ENCODE measurements around the gene SLC66A1. TPM values are rescaled to one million over a fixed set of nuclear protein-coding genes. Genes with fewer than 3 reads are reported as not detected.

The SLC66A1 gene
- total RNA-seq, 1 experiment from 2014 or later, result 11.6 TPM

DNA sequence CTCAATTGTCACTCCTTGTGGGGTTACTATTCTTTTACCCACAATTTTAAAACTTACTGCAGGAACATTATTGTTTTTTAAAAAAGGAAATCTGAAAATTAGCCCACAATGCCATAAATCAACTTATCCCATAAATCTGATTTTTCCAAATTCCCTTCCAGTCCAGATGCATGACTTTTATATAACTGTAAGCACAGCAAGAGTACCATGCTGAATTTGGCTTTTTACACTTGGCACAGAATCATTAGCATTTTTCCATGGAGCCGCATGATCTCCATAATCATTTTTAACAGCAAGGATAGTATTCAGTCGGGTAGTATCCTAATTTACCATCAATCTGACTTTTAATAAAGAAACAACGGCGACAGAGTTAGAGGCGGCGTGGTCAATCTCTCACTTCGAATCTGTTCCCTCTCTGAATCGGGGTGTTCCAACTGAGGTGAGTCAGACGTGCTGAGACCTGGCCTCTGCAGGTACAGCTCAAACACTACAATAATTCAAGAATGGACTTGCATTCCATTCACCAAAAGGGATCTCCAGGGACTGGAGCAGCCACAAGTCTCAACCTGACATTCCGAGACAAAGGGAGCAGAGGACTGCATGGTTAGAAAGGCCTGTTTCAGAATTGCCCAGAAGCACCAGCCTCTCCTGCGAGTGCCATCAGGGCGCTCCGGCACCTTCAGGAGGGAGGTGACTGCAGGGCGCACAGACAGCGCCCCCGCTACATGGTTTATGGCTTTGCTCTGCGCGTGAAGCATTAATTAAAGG, 48.9 kb downstream of the SLC66A1 start:
- Histone ChIP-seq H3K9me2 (replicated peaks; ENCODE audit: insufficient read depth, low read length) (no peaks in the 10 kb centered on the region), H3K27me3 (ENCODE audit: low read length) (no peaks in the 10 kb centered on the region), H3K4me3 (ENCODE audit: low read length) (no peak overlapping the region), H3K27ac (ENCODE audit: low read length) (no peak overlapping the region), H4K20me1 (ENCODE audit: insufficient read depth, low read depth, low read length) (peaks cover 9% of the 10 kb centered on the region; the same call in 1 of the 2 replicates), H3K9ac (ENCODE audit: low read length) (no peak overlapping the region), H3K9me3 (ENCODE audit: low read length) (no peaks in the 10 kb centered on the region), H3K4me1 (ENCODE audit: low read length) (no peaks in the 10 kb centered on the region), H3K36me3 (ENCODE audit: insufficient read depth, low read length) (no peaks in the 10 kb centered on the region), H2AFZ (ENCODE audit: low read length) (no peak overlapping the region), H3K4me2 (ENCODE audit: low read depth, low read length, poor library complexity, severe bottlenecking) (no peak overlapping the region), H3K79me2 (ENCODE audit: low read length) (peaks cover 46% of the 10 kb centered on the region)
- no peak for DNase-seq

DNA sequence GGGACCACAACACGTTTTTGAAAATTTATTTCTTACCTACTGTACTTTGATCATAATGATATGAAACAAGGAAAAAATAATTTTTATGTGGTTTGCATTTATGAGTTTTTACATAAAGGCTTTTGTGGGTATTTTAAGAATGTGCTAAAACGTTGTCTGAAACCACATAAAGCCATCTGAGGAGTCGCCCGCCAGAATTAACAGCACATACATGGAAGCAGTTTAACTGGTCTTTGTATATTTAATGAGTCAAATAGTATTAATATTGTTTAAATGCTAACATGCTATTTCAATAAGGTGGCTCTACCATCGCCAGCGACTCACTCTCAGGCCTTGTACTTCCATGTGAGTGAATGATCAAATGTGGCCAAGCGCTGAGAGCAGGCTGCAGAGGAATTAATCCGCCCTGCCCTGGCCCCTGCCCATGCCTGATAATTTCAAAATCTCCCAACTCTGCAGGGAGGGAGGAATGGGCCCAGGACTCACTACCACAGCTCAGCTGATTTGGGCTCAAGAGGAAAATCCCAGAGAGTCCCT, 49.6 kb downstream of the SLC66A1 start:
- peaks cover 48% of the 10 kb centered on the region for H3K79me2 ChIP-seq (ENCODE audit: low read length)
- H4K20me1 ChIP-seq (ENCODE audit: insufficient read depth, low read depth, low read length), result peaks cover 9% of the 10 kb centered on the region; the same call in 1 of the 2 replicates
- H3K27me3 ChIP-seq (ENCODE audit: low read length), result no peaks in the 10 kb centered on the region
- no peak overlapping the region for H2AFZ ChIP-seq (ENCODE audit: low read length)
- no peak for DNase-seq
- H3K9me2 ChIP-seq (replicated peaks; ENCODE audit: insufficient read depth, low read length), result no peaks in the 10 kb centered on the region
- H3K27ac ChIP-seq (ENCODE audit: low read length), result no peak overlapping the region
- no peaks in the 10 kb centered on the region for H3K9me3 ChIP-seq (ENCODE audit: low read length)
- H3K36me3 ChIP-seq (ENCODE audit: insufficient read depth, low read length), result no peaks in the 10 kb centered on the region
- no peak overlapping the region for H3K4me3 ChIP-seq (ENCODE audit: low read length)
- no peaks in the 10 kb centered on the region for H3K4me1 ChIP-seq (ENCODE audit: low read length)
- H3K4me2 ChIP-seq (ENCODE audit: low read depth, low read length, poor library complexity, severe bottlenecking), result no peak overlapping the region
- no peak overlapping the region for H3K9ac ChIP-seq (ENCODE audit: low read length)

DNA sequence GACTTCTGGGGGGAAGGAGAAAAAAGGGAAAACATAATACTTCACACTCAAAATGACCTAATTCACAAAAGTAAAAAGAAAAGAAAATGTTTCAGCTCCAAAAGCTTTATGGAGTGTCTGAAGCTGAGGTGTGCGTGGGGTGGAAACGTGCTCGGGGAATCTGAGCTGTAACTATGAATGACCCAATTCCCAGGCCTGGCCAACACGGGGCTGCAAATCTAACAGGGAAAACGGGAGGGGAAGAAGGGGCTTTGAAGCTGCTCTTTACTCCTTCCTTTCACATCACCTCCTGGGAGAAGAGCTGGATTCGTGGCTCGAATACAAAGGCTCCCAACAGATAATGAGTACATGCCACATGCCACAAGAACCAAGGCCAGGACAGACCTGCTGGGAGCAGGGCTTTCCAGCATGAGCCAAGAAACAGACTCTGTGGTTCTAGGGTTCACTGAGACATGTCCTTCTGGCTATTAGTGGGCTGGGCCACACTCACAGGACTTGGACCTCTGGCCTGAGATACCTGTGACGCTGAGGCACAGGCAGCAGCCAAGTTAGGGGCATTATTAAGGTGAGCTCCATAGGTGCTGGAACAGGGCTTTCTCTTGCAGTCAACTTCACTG, 51.5 kb downstream of the SLC66A1 start:
- H3K36me3 ChIP-seq (ENCODE audit: insufficient read depth, low read length), result no peaks in the 10 kb centered on the region
- H3K4me2 ChIP-seq (ENCODE audit: low read depth, low read length, poor library complexity, severe bottlenecking), result no peak overlapping the region
- H3K79me2 ChIP-seq (ENCODE audit: low read length), result peaks cover 52% of the 10 kb centered on the region
- no peaks in the 10 kb centered on the region for H3K4me1 ChIP-seq (ENCODE audit: low read length)
- no peaks in the 10 kb centered on the region for H3K27me3 ChIP-seq (ENCODE audit: low read length)
- H3K4me3 ChIP-seq (ENCODE audit: low read length), result no peak overlapping the region
- peaks cover 6% of the 10 kb centered on the region; the same call in 1 of the 2 replicates for H4K20me1 ChIP-seq (ENCODE audit: insufficient read depth, low read depth, low read length)
- no peaks in the 10 kb centered on the region for H3K9me3 ChIP-seq (ENCODE audit: low read length)
- DNase-seq, result no peak
- H2AFZ ChIP-seq (ENCODE audit: low read length), result no peak overlapping the region
- H3K9ac ChIP-seq (ENCODE audit: low read length), result no peak overlapping the region
- no peaks in the 10 kb centered on the region for H3K9me2 ChIP-seq (replicated peaks; ENCODE audit: insufficient read depth, low read length)
- no peak overlapping the region for H3K27ac ChIP-seq (ENCODE audit: low read length)

DNA sequence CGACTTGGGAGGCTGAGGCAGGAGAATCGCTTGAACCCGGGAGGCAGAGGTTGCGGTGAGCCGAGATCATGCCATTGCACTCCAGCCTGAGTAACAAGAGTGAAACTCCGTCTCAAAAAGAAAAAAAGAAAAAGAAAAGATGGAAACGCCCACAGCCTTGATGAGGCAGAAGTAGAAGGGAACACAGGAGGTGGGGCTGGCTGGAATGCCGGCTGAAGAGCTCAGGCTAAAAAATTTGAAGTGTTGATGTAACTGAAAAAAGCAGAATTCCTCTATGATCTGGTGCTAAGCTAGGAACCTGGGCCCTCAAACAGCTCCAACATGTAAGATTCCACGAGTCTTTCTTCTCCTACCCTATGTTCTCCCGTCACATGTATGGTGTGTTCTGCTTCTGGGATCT, 53.6 kb downstream of the SLC66A1 start:
- Histone ChIP-seq H3K79me2 (ENCODE audit: low read length) (peaks cover 61% of the 10 kb centered on the region), H2AFZ (ENCODE audit: low read length) (no peak overlapping the region), H3K9me2 (replicated peaks; ENCODE audit: insufficient read depth, low read length) (no peaks in the 10 kb centered on the region), H3K27ac (ENCODE audit: low read length) (no peak overlapping the region), H4K20me1 (ENCODE audit: insufficient read depth, low read depth, low read length) (peaks cover 4% of the 10 kb centered on the region; the same call in 1 of the 2 replicates), H3K9me3 (ENCODE audit: low read length) (no peaks in the 10 kb centered on the region), H3K4me3 (ENCODE audit: low read length) (no peak overlapping the region), H3K4me1 (ENCODE audit: low read length) (no peaks in the 10 kb centered on the region), H3K4me2 (ENCODE audit: low read depth, low read length, poor library complexity, severe bottlenecking) (no peak overlapping the region), H3K9ac (ENCODE audit: low read length) (no peak overlapping the region), H3K27me3 (ENCODE audit: low read length) (no peaks in the 10 kb centered on the region), H3K36me3 (ENCODE audit: insufficient read depth, low read length) (no peaks in the 10 kb centered on the region)
- DNase-seq, result no peak

DNA sequence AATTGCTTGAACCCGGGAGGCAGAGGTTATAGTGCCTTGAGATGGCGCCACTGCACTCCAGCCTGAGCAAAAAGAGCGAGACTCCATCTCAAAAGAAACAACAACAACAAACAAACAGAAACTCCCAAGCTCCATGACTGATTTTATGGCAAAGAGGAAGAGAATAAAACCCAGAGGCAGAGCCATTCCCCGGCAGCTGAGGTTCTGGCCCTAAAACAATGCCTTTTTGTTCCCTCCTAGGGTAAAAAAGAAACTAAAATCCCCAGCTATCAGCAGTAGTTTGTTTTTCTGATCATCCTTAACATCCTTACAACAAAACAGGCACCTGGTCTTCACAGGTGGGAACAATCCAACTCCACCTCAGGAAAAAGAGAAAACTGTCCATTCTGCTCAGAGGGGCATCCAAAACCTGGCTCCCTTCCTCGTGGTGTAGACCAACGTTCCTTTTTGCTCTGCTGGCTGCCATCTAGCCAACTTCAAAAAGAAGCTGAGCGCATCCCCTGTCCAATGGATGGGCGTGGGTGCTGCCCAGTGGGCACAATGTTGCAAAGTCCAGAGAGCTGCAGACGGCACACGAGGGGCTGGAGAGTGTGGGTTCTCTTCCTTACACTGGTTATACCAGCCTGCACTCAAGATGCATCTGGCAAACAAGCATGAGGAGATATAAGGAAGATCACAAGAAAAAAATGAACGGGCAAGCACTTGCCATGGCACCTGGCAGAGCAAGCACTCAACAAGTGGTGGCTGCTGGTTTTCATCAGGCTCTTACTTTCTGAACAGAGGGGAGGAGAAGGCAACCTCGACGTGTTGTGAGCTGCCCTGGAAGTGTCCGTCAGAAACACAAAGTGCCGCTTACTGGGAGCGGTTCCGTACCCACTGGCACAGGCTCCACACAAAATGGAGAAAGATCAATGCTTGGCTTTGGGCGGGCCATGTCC, 54.7 kb downstream of the SLC66A1 start:
- peaks cover 4% of the 10 kb centered on the region; the same call in 1 of the 2 replicates for H4K20me1 ChIP-seq (ENCODE audit: insufficient read depth, low read depth, low read length)
- no peak overlapping the region for H2AFZ ChIP-seq (ENCODE audit: low read length)
- H3K9me2 ChIP-seq (replicated peaks; ENCODE audit: insufficient read depth, low read length), result no peaks in the 10 kb centered on the region
- no peak overlapping the region for H3K27ac ChIP-seq (ENCODE audit: low read length)
- no peak overlapping the region for H3K9ac ChIP-seq (ENCODE audit: low read length)
- H3K79me2 ChIP-seq (ENCODE audit: low read length), result peaks cover 57% of the 10 kb centered on the region
- H3K4me3 ChIP-seq (ENCODE audit: low read length), result no peak overlapping the region
- no peaks in the 10 kb centered on the region for H3K27me3 ChIP-seq (ENCODE audit: low read length)
- no peak for DNase-seq
- H3K9me3 ChIP-seq (ENCODE audit: low read length), result no peaks in the 10 kb centered on the region
- no peaks in the 10 kb centered on the region for H3K36me3 ChIP-seq (ENCODE audit: insufficient read depth, low read length)
- H3K4me1 ChIP-seq (ENCODE audit: low read length), result no peaks in the 10 kb centered on the region
- H3K4me2 ChIP-seq (ENCODE audit: low read depth, low read length, poor library complexity, severe bottlenecking), result no peak overlapping the region

DNA sequence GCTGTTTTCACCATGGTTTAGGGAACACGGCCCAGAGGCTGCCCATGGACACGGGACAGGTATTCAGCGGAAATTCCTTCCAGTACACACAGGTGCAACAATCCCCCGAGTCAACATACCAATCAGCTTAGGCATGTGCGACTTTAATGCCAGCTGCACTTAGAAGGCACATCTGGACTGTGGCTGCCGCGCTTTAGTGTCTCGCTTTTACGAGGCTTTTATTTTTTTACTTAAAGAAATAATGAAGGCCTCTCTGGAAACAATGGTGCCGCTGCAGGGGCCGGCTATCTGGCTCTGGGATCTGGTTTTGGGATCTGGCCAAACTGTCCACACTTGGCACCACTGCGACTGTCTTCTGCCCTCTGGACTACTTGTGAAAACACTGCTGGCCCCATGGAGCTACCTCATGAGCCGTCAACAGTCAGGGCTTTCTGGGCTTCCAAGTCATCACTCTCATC, 55.5 kb downstream of the SLC66A1 start:
- Histone ChIP-seq H2AFZ (ENCODE audit: low read length) (no peak overlapping the region), H3K27ac (ENCODE audit: low read length) (no peak overlapping the region), H3K9me3 (ENCODE audit: low read length) (no peaks in the 10 kb centered on the region), H3K79me2 (ENCODE audit: low read length) (peaks cover 57% of the 10 kb centered on the region), H3K9me2 (replicated peaks; ENCODE audit: insufficient read depth, low read length) (no peaks in the 10 kb centered on the region), H3K36me3 (ENCODE audit: insufficient read depth, low read length) (no peaks in the 10 kb centered on the region), H3K4me1 (ENCODE audit: low read length) (no peaks in the 10 kb centered on the region), H4K20me1 (ENCODE audit: insufficient read depth, low read depth, low read length) (peaks cover 4% of the 10 kb centered on the region; the same call in 1 of the 2 replicates), H3K9ac (ENCODE audit: low read length) (no peak overlapping the region), H3K4me2 (ENCODE audit: low read depth, low read length, poor library complexity, severe bottlenecking) (no peak overlapping the region), H3K4me3 (ENCODE audit: low read length) (no peak overlapping the region), H3K27me3 (ENCODE audit: low read length) (no peaks in the 10 kb centered on the region)
- no peak for DNase-seq

DNA sequence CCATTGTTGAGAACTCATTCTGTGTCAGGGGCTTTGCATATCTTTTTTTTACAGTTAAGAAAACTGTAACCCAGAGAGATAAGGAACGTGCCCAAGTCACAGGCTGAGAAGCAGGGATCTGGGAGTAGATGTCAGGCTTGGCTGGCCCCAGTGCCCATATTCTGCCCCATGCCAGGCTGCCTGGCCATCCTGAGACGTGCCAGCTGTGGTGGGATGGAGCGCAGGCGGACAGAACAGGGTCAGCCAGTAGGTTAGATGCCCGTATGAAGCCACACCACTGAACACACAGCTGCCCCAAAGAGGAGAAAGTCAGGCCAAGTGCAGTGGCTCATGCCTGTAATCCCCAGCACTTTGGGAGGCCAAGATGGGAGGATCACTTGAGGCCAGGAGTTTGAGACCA, 55.9 kb downstream of the SLC66A1 start:
- Histone ChIP-seq H3K36me3 (ENCODE audit: insufficient read depth, low read length) (no peaks in the 10 kb centered on the region), H3K9me2 (replicated peaks; ENCODE audit: insufficient read depth, low read length) (no peaks in the 10 kb centered on the region), H3K27ac (ENCODE audit: low read length) (no peak overlapping the region), H3K4me1 (ENCODE audit: low read length) (no peaks in the 10 kb centered on the region), H3K79me2 (ENCODE audit: low read length) (peaks cover 57% of the 10 kb centered on the region), H3K27me3 (ENCODE audit: low read length) (no peaks in the 10 kb centered on the region), H3K4me3 (ENCODE audit: low read length) (no peak overlapping the region), H3K9ac (ENCODE audit: low read length) (no peak overlapping the region), H2AFZ (ENCODE audit: low read length) (no peak overlapping the region), H3K9me3 (ENCODE audit: low read length) (no peaks in the 10 kb centered on the region), H3K4me2 (ENCODE audit: low read depth, low read length, poor library complexity, severe bottlenecking) (no peak overlapping the region), H4K20me1 (ENCODE audit: insufficient read depth, low read depth, low read length) (peaks cover 4% of the 10 kb centered on the region; the same call in 1 of the 2 replicates)
- no peak for DNase-seq
